ENCODE measurements around the gene SDK2. TPM values are rescaled to one million over a fixed set of nuclear protein-coding genes. Genes with fewer than 3 reads are reported as not detected.

The SDK2 gene
- total and polyA plus RNA-seq, 2 of the 4 experiments (the other 2 are of a cell fraction), result under 0.01 to 0.03 TPM

DNA sequence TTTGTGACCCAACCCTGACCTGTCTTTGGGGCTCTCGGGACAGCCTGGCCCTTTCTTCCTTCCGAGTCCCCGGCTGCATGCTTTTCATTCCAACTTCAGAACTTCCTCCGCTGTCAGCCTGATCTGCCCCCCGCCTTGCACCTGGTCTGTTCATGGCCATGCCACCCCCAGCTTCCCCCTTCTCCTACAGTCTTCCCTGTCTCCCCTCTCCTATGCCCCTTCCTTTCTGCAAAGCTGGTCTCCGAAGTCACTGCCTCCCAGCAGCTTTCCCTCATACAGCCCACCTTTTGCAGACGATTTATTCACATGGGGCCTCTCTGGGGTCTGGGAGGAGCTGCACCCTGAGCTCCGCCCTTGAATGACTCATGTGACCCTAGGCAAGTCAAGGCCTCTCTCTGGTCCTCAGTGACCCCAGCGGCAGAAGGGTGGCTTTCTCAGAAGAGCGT lies 47.1 kb upstream of the SDK2 start:
- no peak overlapping the region for H4K91ac ChIP-seq (ENCODE audit: insufficient read depth, low read depth, low read length)
- no peak overlapping the region for H3K4ac ChIP-seq (ENCODE audit: low read depth, low read length)
- no peak overlapping the region for H2BK20ac ChIP-seq (ENCODE audit: low read depth, low read length)
- no peaks in the 10 kb centered on the region for H3K27me3 ChIP-seq (ENCODE audit: control insufficient read depth, insufficient read depth, low read length)
- no peak overlapping the region for H2BK5ac ChIP-seq (ENCODE audit: low read depth, low read length, poor library complexity, severe bottlenecking)
- H3K23ac ChIP-seq (ENCODE audit: low read depth, low read length), result no peak overlapping the region
- H3K18ac ChIP-seq (ENCODE audit: low read depth, low read length), result no peak overlapping the region
- no peaks in the 10 kb centered on the region for H3K79me1 ChIP-seq (ENCODE audit: low read depth in 1 of 2, low read length in 2 of 2)
- H3K27ac ChIP-seq (ENCODE audit: insufficient read depth, low read length), result no peak overlapping the region
- dilution Hi-C loops (cut with HindIII; ENCODE audit: low sequenced_read_pairs, unreplicated experiment), result no loop called here
- in situ Hi-C loops (cut with MboI; ENCODE audit: low sequenced_read_pairs), result no loop called here
- H3K14ac ChIP-seq (replicated peaks; ENCODE audit: low read depth, low read length), result no peak overlapping the region
- no peak overlapping the region for H3K56ac ChIP-seq (ENCODE audit: extremely low read depth, insufficient read depth, low read length)
- H3K4me2 ChIP-seq (ENCODE audit: low read depth, low read length), result no peak overlapping the region
- no peak overlapping the region for H2BK120ac ChIP-seq (ENCODE audit: low read depth, low read length)
- TF ChIP-seq CEBPB (IDR thresholded peaks at IDR 0.05; ENCODE audit: low read depth, low read length), result no peak
- DNase-seq, result no peak
- no peak overlapping the region for H3K9ac ChIP-seq (ENCODE audit: low read depth, low read length)
- BruUV-seq (replicated peaks), result no TSS peak
- no peak overlapping the region for H4K8ac ChIP-seq (ENCODE audit: low read depth in 2 of 2, low read length in 2 of 2)
- H3K4me3 ChIP-seq (ENCODE audit: insufficient read depth, low read depth, low read length), result no peak overlapping the region
- ChIA-PET POLR2A (ENCODE audit: unreplicated experiment) (no interaction called here), CTCF (no interaction called here)
- ATAC-seq (ENCODE audit: low read depth), result no peak
- H3K4me1 ChIP-seq (ENCODE audit: control insufficient read depth, insufficient read depth, low read length), result no peaks in the 10 kb centered on the region
- no peaks in the 10 kb centered on the region for H4K20me1 ChIP-seq (ENCODE audit: insufficient read depth, low read length)
- H3K9me1 ChIP-seq (ENCODE audit: insufficient read depth, low read length), result no peaks in the 10 kb centered on the region
- intact Hi-C loops (cut with micrococcal nuclease), result no loop called here
- no peak overlapping the region for H2AFZ ChIP-seq (replicated peaks; ENCODE audit: low read length, poor library complexity)
- 45% methylated on average over 5 of the region's 10 CpGs; no CpG with 5 or more reads in 1 of the 2 experiments for WGBS, 2 experiments (ENCODE audit: extremely low coverage in 2 of 2, insufficient read length in 1 of 2)
- H4K5ac ChIP-seq (ENCODE audit: low read depth, low read length), result no peak overlapping the region
- no peak overlapping the region for H2BK15ac ChIP-seq (ENCODE audit: low read depth, low read length)
- H2AK9ac ChIP-seq (replicated peaks; ENCODE audit: low read depth, low read length, poor library complexity), result peak overlapping the region; percentile 35
- peaks cover 48% of the 10 kb centered on the region for H3K9me3 ChIP-seq (ENCODE audit: control insufficient read depth, insufficient read depth, low read length)
- no peaks in the 10 kb centered on the region for H3K36me3 ChIP-seq (ENCODE audit: control insufficient read depth, insufficient read depth, low read length)
- H2AK5ac ChIP-seq (ENCODE audit: low read depth, low read length), result no peak overlapping the region
